Hepatic stellate cell (primary cell): Measurements from ENCODE around the gene DDC.
"Not testable (repeated sequence)": the region's sequence is repeated elsewhere in the genome, so short reads cannot be mapped to it uniquely, and the experiment has no call there.

ENCODE experiments used
- DNase-seq: peaks from one replicate; pipeline ENCODE4 v3.0.0; 2011; ENCODE audit warnings: low spot score

Gene DDC

DNA sequence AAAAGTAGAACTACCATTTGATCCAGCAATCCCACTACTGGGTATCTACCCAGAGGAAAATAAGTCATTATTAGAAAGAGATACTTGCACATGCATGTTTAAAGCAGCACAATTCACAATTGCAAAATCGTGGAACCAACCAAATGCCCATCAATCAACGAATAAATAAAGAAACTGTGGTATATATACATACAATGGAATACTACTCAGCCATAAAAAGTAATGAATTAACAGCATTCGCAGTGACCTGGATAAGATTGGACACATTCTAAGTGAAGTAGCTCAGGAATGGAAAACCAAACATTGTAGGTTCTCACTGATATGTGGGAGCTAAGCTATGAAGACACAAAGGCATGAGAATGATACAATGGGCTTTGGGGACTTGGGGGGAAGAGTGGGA, 45.9 kb downstream of the DDC start:
- not testable (repeated sequence) for DNase-seq

DNA sequence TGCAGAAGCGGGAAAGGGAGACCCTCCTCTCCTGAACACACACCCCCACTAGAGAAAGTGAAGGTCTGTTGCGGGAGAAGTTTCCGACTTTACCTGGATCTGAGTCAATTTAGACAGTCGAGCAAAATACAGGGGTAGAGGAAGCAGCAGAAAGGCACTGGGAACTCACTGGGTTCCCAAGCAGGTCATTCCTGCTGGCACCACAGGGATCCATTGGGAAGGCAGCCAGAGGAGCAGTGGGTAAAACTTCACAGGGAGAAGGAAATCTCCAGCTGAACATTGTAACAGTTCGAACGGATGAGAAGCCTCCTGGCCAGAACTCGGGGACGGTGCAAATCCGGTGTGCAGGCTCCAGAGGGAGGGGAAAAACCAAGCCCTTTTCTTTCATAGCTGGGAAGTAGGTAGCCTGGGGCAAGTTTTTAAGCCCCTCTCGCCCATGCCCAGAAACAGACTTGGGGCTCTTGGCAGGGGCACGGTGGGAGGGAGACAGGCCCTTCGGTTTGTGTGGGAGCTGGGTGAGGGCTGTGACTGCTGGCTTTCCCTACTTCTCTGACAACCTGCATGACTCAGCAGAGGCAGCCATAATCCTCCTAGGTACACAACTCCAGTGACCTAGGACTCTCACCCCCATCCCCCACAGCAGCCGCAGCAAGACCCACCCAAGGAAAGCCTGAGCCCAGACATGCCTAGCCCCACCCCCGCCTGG, 51.9 kb downstream of the DDC start:
- no peak for DNase-seq

DNA sequence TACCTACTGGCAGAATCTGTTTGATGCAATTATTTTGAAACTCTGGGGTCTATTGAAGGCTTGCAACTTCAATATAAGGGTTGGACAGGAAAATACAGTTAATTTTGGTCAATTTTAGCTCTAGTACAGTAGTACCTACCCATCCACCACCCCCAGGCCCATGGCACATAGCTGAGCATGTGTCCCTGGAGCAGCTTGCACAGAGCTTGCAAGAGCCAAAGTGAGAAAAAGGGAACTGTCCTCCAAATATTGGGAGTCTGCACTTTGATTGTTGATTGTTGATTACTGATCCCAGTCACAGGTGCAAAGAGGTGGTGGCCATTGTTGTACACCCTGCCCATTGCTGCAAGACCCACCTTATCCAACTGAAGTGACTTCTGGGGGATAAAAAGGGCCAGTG, 52.8 kb downstream of the DDC start:
- no peak for DNase-seq

DNA sequence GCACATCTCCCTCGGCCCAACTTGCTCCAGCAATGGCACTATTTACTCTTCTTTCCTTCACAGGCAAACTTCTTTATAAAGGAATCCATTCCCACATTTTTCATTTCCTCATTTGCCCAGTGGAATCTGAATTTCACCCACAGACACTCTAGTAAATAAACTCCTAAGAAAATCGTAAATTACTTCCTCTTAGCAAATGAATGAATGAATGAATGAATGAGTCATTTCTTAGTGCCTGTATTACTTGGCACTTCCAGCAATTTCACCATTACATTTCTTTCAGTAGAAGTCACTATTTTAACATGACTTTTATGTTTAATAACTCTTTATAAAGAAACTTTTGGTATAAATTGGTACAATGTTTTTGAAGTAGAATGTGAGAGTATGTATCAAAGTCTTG, 55.7 kb downstream of the DDC start:
- no peak for DNase-seq

DNA sequence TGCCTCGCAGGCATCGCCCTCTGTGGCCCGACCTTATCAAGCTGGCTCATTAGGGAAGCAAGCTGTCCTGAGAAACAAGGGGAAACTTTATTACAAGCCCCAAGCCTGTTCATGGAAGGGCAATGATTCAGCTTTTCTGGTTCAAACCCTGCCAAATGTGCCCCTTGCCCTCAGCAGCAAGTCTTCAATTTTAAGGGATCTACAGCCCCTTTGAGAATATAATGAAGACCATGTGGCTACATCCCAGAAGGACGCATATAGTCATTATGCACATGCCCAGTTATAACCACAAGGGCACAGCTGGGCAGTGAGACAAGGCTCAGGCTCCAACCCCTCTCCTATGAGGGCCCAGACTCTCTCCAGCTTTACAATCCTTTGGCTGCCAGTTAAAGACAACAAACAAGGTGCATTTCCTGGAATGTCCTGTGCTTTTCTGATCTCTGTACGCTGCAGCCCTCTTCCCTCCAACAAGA, 56.7 kb downstream of the DDC start:
- no peak for DNase-seq

DNA sequence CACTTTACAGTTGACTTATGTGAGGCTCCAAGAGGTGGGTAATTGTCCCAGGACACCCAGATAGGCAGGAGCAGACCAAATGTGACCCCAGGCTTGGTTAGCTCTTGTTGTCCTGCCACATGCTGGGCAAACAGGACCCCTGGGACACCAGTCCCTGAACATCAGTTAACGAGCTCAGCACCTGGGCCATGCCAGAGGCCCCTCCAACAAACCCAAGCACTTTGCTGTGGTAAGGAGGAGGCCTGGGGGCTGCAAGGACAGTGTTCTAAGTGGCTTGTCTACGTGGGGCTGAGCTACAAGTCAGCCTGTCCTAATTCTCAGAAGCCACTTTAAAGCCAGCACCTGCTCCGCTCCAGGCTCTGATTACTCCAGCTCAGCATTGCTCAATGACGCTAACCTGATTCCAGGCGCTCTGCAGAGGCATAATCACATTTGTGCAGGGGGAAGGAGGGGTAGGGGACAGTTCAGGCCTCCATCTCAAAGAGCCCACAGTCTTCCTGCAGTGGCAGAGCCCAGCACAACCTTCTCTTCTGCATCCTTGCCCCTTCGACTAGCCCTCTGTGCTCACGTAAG, 57.2 kb downstream of the DDC start:
- DNase-seq: no peak

DNA sequence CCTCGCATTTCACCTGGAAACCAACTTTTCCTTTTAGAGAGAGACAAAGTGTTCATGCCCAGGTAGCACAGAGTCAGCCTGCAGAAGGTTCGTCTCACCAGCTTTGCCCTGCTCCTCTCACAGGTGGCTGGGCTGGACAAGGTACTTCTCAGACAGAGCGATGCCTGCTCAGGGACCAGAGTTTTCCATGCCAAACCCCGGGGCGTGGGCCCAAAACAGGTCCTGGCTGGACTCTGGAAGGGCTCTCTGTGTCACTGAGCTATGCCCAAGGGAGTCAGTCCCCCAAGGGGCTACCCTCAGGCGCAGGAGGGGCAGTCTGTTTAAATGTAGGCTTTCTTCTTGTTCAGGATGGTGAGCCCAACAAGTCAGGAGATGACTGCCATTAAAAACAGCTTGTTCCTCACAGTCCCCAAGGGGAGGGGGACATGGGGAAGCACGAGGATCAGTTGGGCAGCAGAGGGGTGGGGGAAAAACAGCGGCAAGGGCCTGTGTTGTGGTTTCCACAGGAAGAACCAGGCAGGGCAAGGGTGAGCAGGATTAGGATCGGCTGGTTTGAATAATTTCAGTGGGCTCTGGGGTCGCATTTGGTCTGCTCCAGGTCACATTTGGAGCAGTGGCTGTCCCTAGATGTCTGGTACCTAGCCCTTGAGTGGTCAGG, 59.5 kb downstream of the DDC start:
- DNase-seq: no peak

DNA sequence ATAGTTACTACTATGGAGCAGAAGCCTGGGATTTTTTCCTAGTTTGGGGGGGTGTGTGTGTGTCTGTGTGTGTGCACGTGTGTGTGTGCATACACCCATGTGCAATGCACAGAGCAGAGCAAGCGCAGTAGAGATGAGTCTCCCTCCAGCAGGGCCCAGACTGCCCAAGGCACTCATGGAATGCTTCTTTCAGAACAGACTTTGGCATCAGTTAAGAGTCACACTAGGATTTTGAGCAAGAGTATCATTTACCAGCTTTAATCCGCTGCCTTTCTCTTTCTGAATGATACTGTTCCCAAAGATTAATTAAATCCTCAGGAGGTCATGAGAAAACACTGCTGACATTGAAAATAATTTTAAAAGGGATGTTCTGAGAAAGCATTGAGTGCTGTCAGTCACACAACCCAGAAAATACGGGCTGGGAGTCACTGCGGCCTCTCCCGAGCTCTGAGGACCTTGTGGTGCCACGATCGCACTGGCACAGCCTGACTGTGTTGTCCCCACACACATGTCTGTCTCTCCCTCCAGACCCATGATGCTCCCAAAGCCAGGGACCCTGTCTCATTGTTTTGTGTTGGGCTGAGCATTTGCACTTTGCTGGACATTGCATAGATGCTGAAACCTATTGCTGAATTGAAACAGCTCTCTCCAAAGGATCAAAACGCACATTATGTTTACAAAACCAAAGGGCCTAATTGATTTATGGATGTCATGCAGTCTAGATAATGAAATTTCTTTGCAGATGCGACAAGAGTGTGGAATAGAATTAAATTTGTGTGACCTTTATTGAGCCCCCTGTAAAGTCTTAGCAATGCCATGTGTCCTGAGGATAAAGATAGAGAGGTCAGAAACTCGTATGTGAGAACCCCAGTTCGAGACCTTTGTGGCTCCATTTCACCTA, 60.3 kb downstream of the DDC start:
- DNase-seq: no peak

DNA sequence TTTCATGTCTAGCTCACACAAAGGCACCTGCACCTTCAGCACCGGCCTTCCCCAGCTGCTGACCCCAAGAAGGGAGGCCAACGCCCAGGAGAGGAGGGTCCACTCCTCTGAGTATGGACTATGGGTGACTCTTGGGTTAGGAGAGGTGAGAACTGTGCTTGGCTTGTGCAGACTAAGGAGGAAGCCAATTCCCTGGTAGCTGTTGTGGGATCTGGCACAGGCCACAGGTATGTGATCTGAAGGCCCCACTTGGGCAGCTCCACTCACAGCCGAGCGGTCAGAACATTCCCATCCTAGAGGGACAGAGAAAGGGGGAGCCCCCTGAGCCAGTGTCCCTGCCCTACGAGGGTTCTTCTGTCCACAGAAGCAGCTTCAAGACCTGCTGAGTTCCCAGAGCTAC, 62.3 kb downstream of the DDC start:
- no peak for DNase-seq

DNA sequence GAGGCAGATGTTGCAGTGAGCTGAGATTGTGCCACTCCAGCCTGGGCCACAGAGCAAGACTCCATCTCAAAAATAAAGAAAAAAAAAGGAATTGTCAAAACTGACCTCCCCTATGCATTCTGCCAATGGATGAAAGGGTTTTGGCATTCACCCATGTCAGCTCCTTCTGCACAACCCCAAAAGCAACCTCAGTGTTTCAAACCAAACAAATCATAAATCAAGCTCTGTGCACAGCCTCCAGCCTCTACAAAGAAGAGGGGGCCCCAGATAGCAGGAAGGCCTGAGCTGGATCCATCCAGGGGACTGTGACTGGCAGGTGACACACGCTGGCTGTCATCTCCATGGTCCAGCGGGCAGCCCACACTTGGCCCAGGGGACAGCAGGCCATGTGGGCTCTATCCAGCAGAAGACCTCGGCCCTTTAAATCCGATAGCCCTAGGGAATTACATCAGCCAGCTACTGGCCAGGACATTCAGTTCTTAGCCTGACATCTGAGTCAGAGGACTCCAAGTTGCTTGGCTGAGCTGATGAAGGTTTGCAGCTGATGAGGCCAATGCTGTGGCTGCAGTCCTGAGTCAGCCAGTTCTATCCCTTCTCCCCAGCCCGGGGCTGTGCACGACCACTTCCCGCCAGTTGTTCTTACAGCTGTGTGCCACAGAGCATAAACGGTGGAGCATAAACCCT, 63.1 kb downstream of the DDC start:
- peak; percentile 44 for DNase-seq

DNA sequence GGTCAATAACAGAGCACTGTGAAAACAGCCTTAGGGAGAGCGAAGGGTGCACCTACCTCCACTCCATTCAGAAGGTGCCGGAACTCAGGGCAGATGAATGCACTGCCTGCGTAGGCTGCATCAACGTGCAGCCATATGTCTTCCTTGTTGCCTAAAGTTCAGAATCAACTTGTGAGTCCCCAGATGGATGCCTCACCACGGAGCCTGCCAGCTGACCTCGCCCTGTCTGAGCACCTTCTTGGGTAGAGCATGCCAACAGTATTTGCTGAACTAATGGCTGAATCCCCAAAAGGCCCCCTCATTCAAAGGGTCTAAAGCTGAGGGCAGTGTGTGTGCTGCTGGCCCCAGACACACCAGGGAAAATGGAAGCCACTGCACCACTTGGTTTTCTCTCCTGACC, 66.1 kb downstream of the DDC start:
- no peak for DNase-seq

DNA sequence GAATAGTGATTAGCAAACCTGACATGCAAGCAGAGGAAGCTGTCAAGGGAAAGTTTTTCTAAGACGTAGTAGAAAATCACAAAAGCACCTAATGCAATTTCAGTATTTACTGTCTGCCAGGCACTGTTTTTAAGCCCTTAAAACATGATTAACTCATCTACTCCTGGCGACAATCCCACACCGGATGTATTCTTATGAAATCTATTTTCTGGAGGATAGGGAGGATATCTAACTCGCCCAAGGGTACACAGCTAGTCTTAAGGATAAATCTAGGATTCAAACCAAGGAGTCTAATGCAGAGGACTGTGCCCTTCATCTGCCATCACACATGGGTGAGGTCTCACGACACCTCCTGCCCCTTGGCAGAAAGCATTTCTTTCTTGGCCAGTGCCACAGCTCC, 67.2 kb downstream of the DDC start:
- no peak for DNase-seq

DNA sequence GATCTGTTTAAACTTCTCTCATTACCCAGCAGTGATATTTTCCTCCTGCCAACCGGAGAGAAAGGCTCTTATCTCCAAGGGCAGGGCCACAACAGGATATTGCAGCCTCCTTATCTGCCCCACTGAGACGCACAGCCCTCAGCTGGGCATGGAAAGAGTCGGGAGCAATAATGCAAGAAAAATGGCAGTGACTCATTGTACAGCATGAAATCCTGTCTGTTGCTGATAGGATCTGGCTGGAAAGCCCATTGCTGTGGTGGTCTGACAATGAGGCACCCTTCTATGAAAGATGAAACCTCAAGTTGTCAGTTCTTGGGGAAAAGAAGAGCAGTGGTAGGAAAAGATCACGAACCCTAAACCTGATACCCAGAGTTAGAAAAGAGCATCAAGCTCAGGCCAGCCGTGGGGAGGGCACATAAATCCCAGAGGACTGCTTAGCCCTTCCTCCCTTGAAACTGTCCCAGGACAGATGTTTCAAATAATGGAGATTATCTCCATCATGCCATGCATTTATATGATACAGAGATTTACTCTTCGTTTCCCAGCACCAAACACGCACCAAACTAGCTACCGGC, 68.0 kb downstream of the DDC start:
- no peak for DNase-seq

DNA sequence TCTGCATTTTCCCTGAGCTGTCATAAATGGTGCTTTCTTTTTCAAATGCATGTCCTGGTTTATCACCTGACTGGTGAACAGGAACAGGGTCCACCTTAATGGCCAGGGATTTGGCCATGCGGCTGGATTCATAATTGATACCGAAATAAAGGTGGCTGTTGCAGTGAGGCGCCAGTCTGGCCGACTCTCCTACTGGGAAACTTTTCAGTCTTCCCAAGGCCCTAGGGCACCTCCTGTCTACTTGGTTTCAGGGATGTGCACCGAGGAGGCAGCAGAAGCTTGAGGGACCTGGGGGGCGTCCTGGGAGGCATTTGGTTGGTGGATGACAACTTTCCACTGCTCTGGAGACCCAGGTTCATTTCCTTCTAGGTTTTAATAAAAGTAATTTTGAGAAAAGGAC, 68.6 kb downstream of the DDC start:
- DNase-seq: no peak

DNA sequence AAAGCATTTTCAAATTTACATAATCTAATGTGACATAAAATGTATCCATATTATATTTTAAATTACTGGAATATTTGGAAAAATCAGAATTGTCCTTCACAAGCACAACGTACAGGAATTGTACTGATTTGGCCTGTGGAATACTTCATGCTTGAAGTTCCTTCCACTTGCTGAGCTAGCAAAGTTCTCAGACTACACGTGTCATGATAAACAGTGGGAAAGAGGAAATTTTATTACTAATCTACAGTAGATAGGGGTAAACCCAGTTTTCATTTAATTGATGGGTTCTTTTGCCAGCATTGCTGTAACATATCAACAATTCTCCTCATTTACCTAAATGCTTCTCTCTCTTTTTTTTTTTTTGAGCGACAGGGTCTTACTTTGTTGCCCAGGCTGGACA, 69.5 kb downstream of the DDC start:
- no peak for DNase-seq

DNA sequence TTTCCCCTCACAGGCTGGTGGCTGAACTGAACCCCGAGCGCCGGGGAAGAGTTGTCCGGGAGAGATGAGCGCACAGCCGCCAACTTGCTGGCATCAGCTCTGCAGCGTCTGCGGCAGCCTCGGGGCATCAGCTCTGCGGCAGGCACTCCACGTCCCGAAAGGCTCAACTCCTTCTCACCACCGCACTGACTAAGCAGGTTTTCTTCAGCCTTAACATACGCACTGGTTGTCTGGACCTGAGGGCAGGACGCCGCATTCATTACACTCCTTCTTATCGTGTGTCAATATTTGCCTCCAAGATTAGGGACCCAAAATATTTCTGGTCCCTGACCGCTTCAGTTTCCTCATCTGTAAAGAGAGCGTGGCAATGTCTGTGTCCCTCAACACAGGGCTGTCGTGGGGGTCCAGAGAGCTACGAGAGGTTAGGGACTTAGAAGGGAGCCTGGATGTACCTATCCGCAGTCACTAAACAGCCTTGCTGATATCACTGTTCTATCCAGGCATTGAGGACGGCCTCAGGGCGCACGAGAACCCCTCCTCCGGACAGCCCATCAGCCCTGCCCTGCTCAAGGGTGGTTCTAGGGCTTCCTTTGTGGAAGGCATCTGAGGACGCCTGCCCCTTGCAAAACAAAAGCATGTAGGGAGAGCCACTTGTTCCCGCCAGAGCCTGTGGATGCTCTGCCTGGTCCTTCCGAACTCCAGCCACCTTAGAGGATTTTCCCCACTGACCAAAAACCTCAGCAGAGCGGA, 72.3 kb downstream of the DDC start:
- no peak for DNase-seq

DNA sequence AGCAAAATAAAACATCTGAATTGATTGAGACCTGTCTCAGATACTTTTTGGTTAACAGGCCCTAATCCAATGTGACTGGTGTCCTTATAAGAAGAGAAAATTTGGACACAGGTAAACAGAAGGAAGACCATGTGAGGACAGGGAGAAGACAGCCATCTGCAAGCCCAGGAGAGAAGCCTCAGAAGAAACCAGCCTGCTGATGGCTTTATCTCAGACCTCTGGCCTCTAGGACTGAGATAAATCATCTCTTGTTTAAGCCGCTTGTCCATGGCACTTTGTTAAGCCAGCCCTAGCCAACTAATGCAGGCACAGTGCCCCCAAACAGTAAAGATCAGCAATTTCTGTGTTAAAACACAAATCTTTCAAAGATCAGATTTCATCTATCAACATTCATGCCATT, 73.3 kb downstream of the DDC start:
- DNase-seq: no peak

DNA sequence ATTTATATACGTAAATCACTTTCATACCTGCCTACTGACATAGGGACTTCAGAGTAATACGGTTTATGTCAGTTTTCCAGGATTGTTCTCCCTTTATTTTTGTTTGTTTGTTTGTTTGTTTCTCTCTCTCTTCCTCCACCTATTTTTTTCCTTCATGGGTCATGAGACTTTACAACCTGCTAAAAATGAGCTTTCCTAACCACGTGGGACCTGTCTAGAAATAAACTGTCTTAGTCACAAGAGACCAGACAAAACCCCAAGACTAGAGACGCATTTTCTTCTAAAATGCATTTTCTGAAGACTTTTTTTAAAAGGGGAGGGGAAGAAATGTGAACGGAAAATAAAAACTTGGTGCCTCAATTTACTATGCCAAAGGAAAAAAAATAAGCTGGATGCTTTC, 74.0 kb downstream of the DDC start:
- no peak for DNase-seq

DNA sequence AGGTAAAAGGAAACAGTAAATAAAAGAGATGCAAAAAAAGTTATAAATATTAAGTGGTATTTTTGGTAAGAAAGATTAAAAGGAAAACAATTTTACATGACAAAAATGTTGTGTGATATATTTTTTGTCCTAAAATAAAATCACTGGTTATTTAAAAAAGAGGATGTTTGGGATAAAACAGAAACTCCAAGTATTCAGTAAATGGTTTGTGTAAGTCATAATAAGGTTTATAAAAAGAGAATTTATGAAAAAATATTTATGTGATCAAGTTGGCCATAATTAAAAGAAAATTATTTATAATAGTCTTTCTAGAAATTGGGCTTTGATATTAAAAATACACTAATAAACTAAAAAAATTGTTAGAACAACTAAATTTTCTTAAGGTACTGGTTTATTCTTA, 76.8 kb downstream of the DDC start:
- no peak for DNase-seq

DNA sequence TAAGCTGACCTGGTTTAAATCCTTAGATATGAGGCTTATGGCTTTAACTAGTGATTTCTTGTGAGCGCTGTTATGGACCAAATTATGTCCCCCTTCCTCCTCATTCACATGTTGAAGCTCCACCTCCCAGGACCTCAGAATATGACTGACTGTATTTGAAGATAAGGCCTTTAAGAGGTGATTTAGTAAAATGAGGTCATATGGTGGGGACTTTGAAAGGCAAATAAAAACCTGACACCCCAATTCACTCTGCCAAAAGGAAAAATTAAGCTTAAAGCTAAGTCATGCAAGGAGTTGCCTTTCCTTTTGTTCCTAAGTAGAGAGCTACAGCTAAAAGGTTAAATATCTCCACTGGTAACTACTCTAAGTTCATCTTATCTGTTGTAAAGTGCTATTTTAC, 78.7 kb downstream of the DDC start:
- DNase-seq: no peak

DNA sequence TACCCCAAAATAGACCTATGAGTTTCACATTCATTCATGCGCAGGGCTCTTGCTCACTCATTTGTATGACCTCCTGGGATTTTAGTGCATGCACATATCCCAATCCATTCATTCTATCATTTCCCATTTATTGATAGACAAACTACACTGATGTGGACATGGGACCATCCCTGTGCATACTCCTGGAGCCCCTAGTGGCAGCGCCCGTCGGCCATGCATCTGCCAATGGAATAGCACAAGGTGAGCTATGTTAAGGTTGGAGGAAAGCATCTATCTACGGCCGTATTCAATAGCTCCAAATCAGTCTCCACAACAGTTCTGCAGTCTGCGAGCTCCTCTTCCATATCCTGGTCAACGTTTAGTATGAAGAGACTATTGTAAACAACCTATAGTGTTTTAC, 83.3 kb downstream of the DDC start:
- no peak for DNase-seq
